ENCODE data around the gene ERI2. TPM values are rescaled to one million over a fixed set of nuclear protein-coding genes. Genes with fewer than 3 reads are reported as not detected.

ERI2 gene, protein sequence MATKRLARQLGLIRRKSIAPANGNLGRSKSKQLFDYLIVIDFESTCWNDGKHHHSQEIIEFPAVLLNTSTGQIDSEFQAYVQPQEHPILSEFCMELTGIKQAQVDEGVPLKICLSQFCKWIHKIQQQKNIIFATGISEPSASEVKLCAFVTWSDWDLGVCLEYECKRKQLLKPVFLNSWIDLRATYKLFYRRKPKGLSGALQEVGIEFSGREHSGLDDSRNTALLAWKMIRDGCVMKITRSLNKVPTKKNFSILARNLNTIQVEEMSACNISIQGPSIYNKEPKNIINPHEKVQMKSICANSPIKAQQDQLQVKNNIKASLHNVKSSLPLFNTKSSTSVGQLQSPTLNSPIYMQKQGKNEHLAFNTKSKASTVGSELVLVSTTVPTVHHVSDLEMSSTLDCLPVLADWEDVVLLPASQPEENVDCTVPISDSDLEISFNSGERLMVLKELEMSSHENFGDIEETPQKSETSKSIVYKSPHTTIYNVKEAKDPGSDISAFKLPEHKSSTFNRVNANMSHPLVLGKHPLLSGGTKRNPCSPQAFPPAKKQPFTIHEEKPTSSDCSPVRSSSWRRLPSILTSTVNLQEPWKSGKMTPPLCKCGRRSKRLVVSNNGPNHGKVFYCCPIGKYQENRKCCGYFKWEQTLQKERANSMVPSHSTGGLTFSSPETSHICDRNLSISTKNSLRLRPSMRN
- 10 to 100 TPM in 1 of 2 donors, 1 to 10 TPM in 1; 7.2 to 10.9 TPM for total RNA-seq
- long read RNA-seq, partial matches to known transcripts = 3 of 9 reads
- long read RNA-seq, other reads (novel, unspliced or antisense) = 4 of 9 reads

DNA sequence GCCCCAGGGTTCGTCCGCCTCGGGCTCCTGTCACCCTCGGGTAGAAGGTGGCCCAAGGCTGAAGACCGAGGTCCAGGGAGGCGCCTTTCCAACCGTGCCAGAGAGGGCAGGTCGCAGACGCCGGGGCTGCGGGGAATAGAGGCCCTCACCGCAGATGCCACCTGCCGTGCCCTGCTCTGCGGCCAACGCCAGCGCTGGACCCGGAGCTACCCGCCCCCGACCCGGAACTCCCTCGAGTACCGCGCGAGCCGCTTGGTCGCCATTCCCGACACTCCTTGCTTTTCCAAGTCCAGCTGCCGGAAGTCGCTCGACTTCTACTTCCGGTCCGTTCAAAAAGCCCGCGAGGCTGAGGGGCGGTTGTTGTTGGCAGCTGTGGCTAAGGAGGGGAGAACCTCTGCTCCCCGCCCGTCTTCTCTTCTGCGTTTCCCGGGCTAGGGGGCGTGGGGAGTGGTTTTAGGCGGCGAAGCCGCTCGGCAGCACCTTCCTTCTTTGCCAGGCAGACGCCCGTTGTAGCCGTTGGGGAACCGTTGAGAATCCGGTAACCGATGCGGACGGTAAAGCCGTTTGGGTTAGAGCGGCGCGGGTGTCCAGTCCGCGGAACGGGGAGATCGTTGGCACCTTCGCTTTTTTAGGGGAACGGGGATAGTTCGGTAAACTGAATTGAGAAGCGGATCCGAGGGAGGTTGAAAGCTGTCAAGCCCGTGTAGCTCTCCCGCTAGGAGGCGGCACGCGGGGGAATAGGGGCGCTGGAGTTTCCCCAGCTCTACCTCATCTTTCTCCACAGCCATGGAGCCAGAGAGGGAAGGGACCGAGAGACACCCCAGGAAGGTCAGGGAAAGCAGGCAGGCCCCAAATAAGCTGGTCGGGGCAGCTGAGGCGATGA, at the start of gene ERI2, which contains the start of gene REXO5:
Gene ERI2, minus strand, starts transcription at position 305 of the 883 bp plus-strand sequence. Its CDS starts 42 bp downstream, at position 263.
Gene REXO5, plus strand, starts transcription at position 360 of the 883 bp plus-strand sequence. Its CDS starts 427 bp downstream, at position 787.
- intact Hi-C loops (cut with DNase I) = no loop called here
- DNase-seq = peak; percentile 92
- peak; percentile 96 to 97 for ATAC-seq

DNA sequence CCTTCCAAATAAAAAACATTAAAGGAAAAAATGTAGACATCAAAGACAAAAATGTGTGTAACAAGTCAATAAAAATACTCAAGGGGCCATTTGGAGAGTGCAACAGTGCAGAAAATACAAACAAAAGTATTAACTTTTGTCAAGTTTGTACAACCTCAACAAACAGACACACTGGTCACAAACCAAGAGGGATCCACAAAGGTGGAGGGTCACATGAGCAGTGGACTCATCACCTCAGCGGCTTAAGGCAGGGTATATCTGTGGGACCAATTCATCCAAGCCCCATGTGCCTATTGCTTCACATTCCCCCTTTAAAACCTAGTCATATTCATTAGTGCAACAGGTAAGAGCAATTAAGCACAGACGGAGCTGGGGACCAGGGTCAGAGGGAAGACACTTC, 48.7 kb upstream of the ERI2 start:
- ATAC-seq (no peak), DNase-seq (no peak)
- intact Hi-C loops (cut with DNase I) = loop anchor here (5.0 to 10.0 kb wide), 2 partner anchors 42 to 50 kb away; partner anchors contain the start of genes DCUN1D3 (in 1 of the 2) and LYRM1 (in 1 of the 2)

DNA sequence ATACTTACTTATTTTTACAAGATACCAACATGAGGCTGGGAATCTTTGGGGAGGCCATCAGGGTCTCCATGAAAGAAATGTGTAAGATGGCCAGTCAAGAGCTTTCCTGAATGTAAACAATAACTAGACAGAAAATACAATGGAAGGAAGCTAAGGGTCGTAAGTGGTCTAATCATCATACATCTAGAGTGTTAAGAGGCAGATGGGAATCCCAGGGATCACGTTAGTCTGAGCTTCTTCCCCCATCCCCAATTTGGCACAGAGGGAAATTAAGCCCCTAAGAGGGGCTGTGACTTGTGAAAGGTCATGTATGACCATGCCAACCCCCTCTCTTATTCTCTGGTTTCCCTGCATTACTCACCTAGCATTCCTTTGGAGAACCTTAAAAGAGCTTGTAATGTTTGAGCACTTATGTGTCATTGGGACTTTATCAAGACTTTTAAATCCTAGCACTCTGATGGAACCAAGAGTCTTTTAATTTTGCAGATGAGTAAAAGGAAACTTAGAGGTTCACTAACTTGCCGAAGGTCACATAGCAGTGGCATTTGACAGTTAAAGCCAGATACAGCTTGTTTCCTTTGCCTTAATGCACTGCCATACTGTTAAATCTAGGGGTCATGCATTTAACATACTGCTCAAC, 47.8 kb upstream of the ERI2 start:
- ATAC-seq = no peak
- intact Hi-C loops (cut with DNase I) = loop anchor here (5.0 to 10.0 kb wide), 2 partner anchors 43 to 51 kb away; partner anchors contain the start of genes DCUN1D3 (in 1 of the 2) and LYRM1 (in 1 of the 2)
- no peak for DNase-seq

DNA sequence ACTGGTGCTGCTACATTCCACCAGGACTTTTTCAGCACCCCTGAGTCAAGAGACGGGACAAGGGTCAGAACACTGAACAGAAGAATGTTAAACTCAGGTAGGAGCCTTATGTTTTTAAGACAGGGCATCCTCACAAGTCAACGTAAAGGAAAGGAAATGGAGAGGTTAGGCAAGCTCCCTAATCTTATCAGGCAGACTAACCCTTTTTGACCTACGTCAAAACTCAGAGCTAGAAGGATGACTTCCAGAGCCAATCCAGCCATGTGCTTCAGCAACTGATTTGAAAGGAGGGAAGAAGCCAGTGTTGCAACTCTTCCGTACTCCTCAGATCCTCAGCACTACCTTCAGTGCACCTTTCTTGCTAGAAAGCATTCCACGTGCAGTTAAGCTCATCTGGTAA, 46.9 kb upstream of the ERI2 start:
- DNase-seq (no peak), ATAC-seq (peak in 1 of 2 donors; percentile 54)
- intact Hi-C loops (cut with DNase I) = loop anchor here (5.0 to 10.0 kb wide), 2 partner anchors 44 to 52 kb away; partner anchors contain the start of genes DCUN1D3 (in 1 of the 2) and LYRM1 (in 1 of the 2)

DNA sequence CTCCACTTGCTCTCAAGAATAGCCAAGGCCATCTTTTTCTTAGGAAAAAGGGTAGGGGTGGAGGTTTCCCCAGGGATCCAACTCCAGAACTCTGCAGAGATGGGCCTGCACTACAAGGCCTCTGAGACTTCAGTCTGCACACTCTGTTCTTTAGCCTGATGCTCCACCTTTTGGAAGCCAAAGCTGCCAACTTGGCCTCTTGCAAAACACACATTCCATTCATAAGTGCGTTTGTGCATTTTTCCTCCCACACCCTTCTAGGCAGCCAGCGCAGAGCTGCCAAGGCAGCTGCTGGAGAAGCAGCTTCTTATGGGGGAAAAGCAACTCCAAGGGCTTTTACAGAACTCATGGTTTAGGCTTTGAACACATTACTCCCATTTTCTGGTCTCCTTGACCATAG, 45.3 kb upstream of the ERI2 start:
- DNase-seq (peak; percentile 88), ATAC-seq (peak; percentile 91 to 92)
- intact Hi-C loops (cut with DNase I) = loop anchor here (5.0 to 10.0 kb wide), 2 partner anchors 46 to 53 kb away; partner anchors contain the start of genes DCUN1D3 (in 1 of the 2) and LYRM1 (in 1 of the 2)

DNA sequence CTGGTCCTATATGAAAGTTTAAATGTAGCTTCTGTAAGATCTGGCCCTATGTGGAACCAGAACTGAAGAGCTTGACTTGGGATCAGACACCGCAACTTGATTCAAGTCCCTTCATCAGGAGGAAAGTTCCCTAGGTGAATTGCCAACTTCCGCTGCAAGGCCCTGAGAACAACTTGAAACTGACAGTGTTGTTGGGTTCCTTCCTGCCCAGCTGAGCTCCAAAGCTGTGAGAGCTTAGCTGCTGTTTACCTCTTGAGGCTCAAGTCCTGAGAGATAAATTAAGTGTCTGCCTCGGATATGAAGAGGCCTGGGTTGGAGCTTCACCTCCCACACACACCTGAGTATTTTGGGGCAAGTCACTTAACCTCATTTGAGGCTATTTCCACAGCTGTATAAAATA, 44.7 kb upstream of the ERI2 start:
- ATAC-seq (peak in 1 of 2 donors; percentile 9), DNase-seq (no peak)
- intact Hi-C loops (cut with DNase I) = loop anchor here (1.0 to 10.0 kb wide), 3 partner anchors 46 to 232 kb away; partner anchors contain the start of genes DCUN1D3 (in 1 of the 2) and LYRM1 (in 1 of the 2)

DNA sequence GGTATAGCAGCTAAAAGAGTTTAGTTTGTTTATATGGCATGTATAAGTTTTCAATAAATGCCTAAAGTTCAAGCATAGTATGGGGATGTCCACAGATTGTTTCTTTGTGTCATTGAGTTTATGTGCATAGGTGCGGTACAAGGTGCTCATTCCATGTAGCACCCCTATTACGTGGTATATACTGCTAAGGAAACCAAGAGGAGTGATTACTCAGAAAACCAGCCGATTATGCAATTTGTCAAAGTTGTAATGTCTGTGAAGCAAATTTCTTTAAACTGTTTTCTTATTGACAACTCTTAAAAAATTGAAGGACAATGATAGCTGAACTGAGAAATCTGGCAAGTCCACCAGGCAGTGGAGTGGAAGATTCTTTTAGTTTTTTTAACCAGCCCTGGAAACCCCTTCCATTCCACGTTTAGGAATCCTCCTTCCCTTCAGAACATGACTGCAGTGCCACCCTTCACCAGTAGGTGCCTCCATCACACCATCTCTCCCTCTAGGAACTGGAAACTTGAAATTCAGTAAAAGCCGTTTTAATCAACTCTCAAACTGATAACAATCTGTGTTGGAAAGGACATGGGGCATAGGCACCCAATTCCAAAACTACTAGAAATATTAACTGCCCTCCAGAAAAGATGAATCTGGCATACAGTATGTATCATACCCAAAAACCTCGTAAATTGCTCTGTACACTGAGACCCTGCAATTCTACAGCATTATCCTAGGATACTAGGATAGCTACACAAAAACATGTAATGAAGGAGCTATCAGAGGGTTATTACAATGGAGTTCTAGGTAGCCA, 43.5 kb upstream of the ERI2 start:
- intact Hi-C loops (cut with DNase I) = loop anchor here (1.0 to 10.0 kb wide), 5 partner anchors 48 to 238 kb away; partner anchors contain the start of genes DCUN1D3 (in 1 of the 2) and LYRM1 (in 1 of the 2)
- peak; percentile 69 for DNase-seq
- ATAC-seq = peak; percentile 11 to 13

DNA sequence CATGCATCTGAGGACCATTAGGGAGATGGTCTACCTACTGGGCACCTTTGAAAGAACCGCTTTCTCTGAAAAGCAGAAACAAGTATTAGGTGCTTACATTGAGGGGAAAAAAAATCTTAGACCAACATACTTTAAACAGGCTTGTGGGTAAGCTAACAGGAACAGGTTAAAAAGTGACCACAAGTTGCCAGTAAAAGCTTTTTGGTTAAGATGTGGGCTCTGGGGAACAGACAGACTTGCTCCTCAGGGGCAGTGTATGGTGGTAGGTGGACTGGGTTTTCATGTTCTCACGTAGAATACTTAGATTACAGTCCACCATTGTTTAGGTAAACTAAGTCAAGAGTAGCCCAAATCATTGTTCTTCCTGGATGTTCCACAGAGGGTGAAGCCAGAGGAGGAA, 41.3 kb upstream of the ERI2 start:
- no peak for ATAC-seq
- intact Hi-C loops (cut with DNase I) = loop anchor here in 1 of 2 donors (5.0 kb wide), 1 partner anchor 240 kb away; no protein-coding TSS in a partner anchor

DNA sequence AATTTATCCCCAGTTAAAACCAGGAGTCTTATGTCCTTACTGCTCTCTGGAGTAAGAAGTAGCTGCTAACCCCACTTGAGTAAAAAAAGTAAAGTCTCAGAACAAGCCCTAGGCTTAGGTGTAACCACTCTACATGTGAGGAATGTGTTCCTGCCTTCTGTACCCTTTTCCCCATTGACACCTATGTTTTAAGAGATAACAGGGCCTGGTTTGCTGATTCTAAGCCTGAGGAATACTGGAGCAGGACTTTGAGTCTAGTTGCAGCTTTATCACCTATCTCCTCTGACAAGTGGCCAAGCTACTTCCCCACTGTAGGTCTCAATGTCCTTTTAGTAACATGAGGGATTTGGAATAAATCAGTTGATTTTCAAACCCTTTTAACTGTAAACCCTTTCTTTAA, 40.3 kb upstream of the ERI2 start:
- intact Hi-C loops (cut with DNase I) = loop anchor here in 1 of 2 donors (5.0 kb wide), 1 partner anchor 241 kb away; no protein-coding TSS in a partner anchor
- DNase-seq (no peak), ATAC-seq (no peak)

More for the DNA sequence above, 41.3 kb upstream of the ERI2 start:
- no peak for DNase-seq

DNA sequence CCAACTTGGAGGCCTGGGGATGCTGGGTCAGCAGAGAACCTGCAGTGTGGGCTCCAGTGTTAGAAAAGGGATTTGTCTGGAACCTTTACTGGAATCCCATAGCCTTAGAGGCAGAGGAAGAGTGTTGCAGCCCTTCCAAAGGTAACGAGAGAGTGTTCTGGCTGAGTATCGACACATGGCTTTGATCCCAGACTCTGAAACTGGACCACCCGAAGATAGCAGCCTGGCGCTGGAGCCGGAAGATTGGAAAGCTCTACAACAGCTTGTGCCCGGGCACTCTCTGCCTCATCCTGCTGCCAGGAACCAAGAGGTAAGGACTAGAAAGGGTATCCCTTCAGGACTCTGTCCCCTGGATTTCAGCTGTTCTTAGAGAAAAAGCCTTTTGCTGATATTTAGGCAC, 39.8 kb upstream of the ERI2 start:
- DNase-seq (no peak), ATAC-seq (peak in 1 of 2 donors; percentile 60)
- intact Hi-C loops (cut with DNase I) = loop anchor here in 1 of 2 donors (5.0 kb wide), 1 partner anchor 241 kb away; no protein-coding TSS in a partner anchor

DNA sequence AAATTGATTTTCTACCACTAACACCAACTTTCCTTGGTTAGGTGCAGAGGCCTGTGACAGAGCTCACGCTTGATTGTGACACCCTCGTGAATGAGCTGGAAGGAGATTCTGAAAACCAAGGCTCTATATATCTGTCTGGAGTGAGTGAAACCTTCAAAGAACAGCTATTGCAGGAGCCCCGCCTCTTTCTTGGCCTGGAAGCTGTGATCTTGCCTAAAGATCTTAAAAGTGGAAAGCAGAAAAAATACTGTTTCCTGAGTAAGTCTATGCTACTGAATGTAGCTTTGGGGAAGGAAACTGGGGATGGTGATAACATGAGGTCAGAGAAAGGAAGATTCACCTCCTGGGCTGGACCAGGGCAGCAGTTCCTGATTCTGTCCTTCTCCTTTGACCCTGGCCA, 38.3 kb upstream of the ERI2 start:
- DNase-seq (no peak), ATAC-seq (no peak)
- intact Hi-C loops (cut with DNase I) = no loop called here

DNA sequence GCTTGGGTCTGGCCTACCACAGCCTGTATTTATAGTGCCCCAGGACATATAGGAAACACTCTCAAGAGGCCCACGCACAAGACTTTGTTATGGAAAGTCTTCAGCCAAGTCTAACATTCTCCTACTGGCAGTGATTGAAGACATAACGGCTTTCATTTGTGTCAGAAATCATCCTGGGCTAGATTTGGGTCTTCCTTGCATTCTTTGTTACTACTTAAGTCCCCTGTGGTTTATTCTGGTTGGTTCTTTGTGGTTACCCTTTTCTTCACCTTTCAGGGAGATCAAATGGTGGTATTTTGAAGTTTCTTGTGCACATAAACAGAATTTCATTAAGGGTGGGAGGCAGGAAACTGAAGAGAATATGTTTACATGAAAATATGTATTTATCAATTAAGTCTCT, 37.8 kb upstream of the ERI2 start:
- intact Hi-C loops (cut with DNase I) = no loop called here
- DNase-seq (no peak), ATAC-seq (no peak)

DNA sequence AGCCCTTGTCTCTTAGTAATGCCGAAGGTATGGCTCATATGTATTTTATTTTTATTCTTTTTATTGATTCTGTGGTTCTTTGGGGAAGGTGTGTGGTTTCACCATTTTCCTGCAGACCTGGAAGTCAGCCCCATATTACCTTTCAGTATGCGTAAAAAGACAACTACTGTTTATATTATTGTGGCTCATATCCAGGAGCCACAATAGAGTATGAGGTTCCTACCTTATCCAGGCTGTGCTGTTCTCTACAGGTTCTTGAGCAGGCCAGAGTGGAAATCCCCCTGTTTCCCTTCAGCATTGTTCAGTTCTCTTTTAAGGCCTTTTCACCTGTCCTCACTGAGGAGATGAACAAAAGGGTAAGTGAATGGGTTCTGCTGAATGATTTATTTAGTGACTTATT, 33.2 kb upstream of the ERI2 start:
- DNase-seq (no peak), ATAC-seq (no peak)
- intact Hi-C loops (cut with DNase I) = no loop called here

DNA sequence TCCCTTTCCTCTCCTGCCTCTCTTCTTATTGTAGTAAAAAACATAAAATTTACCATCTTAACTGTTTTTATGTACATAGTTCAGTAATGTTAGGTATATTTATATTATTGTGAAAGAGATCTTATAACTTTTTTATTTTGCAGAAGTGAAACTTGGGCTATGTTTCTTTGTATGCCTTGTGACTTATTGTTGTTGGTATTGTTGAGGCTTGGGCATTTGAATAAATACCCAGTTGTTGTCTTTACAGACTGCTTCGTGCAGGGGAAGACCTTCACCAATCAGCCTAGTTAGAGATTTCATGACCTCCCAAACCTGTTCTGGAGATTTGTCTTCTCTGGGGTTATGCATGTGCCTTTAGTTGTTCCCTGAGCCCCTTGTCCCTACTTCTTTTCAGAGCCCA, 32.0 kb upstream of the ERI2 start:
- intact Hi-C loops (cut with DNase I) = no loop called here
- DNase-seq (no peak), ATAC-seq (no peak)

DNA sequence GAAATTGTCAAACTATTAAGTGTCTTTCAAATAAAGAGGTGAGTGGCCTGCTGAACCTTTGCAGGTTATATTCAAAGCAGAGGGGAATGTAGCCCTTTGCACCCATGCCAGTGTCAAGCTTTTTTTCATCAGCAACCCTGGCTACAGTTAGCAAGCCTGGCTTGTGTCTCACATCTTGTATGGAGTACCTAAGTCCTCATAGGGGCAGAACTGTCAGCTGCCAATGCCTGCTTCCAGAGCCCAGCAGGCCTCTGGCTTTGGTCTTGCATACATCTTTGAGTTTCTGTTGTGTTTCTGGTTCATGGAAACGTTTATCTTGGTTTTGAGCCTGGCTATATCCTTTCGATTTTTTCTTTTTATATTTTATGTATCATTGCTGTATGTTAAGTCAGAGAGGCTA, 26.8 kb upstream of the ERI2 start:
- ATAC-seq = no peak
- intact Hi-C loops (cut with DNase I) = no loop called here

DNA sequence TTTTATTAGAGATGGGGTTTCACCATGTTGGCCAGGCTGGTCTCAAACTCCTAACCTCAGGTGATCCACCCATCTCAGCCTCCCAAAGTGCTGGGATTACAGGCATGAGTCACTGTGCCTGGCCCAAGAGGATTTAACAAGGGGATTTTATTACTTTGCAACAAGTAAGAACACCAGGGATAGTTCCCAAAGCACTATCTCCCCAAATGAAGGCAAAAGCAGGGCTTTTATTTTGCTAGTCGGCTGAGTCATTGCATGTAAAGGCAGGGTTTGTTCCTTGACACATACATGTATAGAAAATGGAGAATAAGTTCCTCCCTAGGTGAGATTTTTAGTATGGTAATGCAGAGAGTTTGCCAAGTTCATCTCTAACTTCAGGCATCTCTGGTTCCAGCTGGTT, 24.1 kb upstream of the ERI2 start:
- DNase-seq (no peak), ATAC-seq (no peak)
- intact Hi-C loops (cut with DNase I) = no loop called here

More for the DNA sequence above, 26.8 kb upstream of the ERI2 start:
- no peak for DNase-seq

DNA sequence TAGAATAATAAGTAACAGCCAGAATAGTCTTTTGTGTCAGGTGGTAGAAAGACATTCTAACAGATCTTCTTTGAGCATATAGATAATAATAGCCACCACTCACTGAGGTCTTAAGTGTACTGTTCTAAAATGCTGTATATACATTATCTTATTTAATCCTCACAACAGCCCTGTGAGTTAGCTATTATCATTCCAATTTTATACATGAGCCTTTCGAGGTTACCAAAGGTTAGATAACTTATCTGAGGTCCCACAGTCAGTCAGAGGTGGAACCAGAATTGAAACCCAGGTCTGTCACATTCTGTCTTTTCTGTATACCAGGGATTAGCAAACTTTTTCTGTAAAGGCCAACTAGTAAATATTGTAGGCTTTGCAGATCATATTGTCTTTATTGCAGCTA, 23.3 kb upstream of the ERI2 start:
- intact Hi-C loops (cut with DNase I) = no loop called here
- no peak for ATAC-seq
- no peak for DNase-seq

Measured in left cardiac atrium (tissue), 4 donors.